ENCODE measurements around the gene TMEM212.
"Not testable (repeated sequence)": the region's sequence is repeated elsewhere in the genome, so short reads cannot be mapped to it uniquely, and the experiment has no call there.

The TMEM212 gene

GRCh38 chr3:171835116-171835515, 8.0 kb upstream of the TMEM212 start:
- peak in 1 of 2 donors; percentile 7 for DNase-seq

DNA sequence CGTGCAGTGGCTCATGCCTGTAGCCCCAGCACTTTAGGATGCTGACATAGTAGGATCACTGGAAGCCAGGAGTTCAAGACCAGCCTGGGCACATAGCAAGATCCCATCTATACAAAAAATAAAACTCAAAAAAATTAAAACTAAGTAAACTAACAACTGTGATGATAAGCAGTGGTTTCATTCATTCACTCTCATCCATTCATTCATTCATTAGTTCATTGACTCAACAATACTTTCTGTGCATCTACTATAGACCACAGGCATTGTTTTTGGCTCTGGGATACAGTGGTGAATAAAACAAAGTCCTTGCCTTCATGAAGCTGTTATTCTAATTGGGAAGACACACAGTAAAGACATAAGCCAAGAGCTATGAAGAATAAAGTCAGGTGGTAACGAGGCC, 7.5 kb upstream of the TMEM212 start:
- DNase-seq = no peak

GRCh38 chr3:171836855-171837254, 6.3 kb upstream of the TMEM212 start:
- no peak for DNase-seq

DNA sequence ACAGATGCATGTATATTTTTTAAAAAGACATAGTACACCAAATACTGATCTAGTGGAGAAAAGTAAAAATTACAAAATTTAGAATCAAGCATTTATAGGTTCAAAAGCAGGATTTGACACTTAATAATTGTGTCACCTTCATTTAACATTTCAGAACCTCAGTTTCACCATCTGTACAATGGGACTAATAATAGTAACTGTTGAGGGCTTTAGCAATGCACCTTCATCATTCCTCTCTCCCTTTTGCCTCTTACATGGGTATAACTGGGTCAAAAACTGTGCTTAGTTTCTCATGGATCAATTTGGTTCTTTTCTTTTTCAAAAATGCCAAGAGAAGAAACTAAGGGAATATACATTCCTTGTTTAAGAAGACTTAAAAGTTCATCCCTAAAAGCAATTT, 5.5 kb upstream of the TMEM212 start:
- DNase-seq = no peak

DNA sequence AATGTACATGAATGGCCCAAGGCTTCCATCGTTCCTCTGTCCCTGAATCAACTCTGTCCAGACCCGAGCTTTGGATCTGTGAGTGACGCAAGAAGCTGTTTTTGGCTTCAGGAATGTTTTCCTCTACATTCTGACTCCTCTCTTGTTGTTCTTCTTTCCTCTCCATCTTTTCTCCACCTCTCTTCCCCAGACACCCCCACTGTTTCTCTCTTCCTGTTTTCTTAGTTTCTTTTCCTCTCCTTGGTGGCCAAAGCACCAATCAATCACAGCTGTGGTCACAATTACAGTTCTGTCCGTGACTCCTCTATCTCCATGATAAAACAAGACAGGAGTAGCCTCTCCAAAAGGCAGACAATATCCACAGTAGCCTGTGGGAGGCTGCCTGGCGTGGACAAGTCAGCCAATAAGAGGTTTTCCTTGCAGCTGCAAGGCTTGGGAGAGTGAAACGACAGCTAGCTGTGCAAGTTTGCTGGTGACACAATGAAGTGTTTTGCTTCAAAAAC, 4.9 kb upstream of the TMEM212 start:
- no peak for DNase-seq

- DNase-seq = no peak
Observed at GRCh38 chr3:171839270-171839669, 3.9 kb upstream of the TMEM212 start.

DNA sequence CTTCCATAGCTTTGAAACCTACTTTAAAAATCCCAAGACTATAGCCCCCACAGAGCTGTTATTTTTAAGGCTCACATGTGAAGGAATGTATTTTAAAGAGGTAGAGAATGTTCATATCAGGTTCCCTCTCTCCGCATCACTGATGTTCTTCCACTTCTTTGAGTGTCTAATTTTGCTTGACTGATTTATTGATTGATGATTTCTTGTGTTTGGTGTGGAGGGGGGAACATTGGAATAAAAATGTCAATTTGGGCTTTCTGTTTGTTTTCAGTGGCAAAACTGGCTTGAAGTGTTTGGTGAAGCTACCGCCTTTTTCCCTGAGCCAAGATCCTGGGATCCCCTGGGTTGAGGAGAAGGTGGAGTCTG, 2.7 kb upstream of the TMEM212 start:
- no peak for DNase-seq

DNA sequence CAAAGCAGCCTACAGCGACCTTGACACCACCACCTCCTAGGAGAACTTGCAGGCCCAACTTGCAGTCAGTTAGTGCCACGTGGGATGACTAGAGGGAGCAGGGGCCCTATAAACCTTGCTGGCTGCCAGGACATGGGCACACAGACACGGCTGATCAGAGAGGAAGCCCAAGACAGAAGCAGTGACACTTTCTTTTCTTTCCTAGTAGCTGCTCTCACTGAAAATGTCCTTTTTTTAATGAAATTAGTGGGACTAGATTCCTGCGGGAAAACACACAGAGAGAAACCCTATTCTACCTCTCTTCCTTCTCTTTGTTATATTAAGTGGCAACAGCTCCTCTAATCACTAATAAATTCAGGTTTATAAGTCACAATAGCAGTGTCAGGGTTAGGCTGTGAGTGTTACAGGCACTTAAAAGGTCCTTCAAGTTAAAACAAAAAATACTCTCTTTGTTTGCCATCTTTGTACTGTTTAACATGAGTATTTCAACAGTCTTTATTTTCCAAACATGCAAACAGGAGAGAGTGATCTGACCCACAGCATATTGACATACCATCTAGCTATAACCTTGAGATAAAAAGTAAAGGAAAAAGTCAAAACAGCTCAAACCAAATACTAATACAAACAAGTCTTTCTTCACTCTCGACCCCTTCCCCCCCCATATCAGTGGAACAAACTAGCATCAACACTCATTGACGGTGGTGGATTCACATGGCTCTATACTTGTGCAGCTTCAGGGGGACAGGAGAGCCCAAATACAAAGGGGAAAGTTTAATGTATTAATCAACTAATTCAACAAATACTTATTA, 2.1 kb upstream of the TMEM212 start:
- DNase-seq = peak in 1 of 2 donors; percentile 41

- DNase-seq = no peak
Observed at GRCh38 chr3:171841620-171842000, 1.5 kb upstream of the TMEM212 start.

DNA sequence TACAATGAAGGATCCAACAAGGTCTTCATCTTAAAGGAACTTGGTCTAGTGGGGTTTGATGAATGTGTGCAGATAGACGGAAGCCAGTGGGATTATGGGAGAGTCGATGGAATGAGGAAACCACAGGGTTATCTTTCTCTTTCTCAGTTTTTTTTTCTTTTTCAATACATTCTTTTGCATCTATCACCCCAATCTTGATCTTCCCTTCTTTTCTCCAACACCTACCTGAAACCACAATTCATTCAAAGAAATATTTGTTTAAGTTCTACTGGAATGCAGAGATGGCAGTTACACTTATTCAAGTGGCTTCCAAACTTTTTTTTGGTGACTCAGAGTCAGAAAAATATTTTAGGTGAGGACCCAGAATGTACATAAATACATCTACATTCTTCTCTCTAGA, 1.7 kb downstream of the TMEM212 start:
- DNase-seq = no peak

DNA sequence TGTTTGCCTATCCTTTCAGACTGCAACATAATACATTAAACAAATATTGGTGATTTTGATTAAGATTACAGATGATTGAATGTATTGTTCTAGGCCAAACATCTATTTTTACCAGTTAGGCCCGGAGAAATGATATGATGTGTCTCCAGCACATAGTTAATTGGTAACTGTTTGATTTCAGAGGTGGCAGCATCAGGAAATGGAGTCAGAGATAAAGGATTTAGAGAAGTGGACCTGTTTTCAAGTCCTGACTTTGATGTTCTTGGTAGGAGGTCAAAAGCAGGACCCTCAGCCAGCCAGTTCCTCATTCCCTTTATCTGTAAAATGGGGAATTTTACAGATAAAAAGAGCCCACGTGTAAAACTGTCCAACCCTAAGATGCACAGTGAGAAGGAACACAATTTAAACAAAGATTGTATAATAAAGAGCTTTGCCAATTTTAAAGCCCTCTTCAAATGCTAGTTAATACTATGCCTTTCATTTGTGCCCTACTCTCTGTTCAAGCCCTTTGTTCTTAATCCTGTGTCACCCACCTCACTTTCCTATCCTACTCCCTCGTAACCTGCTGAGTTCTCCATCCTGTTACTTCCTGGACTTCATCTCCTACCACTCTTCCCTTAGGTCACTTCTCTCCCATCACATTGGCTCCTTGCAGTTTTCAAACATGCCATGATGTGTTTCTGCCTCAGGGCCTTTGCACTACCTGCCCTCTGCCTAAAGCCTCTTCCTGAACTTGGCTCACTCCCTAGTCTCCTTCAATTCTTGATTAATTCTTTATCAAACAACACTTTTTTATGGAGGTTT, 2.5 kb downstream of the TMEM212 start:
- no peak for DNase-seq

- peak in 1 of 2 donors; percentile 59 for DNase-seq
Observed at GRCh38 chr3:171846597-171846996, 3.4 kb downstream of the TMEM212 start.

- no peak for DNase-seq
Observed at GRCh38 chr3:171847133-171847532, 4.0 kb downstream of the TMEM212 start.

DNA sequence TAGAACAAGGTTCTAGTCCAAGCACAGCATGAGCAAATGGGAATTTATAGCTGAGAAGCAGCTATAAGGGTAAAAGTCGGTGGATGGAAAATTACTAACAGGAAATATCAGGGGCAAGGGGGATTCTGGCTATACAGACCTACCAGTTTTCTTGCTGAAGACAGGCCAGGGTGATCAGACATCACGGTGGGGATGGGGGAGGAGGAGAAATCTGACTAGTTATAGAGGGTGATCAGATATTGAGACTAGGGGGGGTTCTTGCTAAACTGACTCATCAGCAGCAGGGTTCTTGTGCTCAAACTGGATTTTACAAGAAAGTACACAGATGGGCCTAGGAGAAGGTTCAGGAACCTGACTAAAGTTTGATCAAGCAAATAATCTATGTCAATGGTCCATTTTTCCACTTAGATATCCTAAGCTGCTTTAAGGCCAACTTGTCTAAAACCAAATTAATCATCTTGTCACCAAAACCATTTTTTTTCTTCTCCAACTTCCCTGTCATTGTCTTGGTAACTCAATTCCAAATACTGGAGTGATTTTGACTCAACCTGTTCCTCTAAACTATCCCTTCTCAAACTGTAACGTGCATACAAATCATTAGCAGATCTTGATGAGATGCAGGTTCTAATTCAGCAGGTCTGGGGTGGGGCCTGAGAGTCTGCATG, 4.6 kb downstream of the TMEM212 start:
- DNase-seq = no peak

GRCh38 chr3:171849617-171850319, 6.6 kb downstream of the TMEM212 start:
- no peak for DNase-seq

- no peak for DNase-seq
Observed at GRCh38 chr3:171850320-171850959, 7.3 kb downstream of the TMEM212 start.

DNA sequence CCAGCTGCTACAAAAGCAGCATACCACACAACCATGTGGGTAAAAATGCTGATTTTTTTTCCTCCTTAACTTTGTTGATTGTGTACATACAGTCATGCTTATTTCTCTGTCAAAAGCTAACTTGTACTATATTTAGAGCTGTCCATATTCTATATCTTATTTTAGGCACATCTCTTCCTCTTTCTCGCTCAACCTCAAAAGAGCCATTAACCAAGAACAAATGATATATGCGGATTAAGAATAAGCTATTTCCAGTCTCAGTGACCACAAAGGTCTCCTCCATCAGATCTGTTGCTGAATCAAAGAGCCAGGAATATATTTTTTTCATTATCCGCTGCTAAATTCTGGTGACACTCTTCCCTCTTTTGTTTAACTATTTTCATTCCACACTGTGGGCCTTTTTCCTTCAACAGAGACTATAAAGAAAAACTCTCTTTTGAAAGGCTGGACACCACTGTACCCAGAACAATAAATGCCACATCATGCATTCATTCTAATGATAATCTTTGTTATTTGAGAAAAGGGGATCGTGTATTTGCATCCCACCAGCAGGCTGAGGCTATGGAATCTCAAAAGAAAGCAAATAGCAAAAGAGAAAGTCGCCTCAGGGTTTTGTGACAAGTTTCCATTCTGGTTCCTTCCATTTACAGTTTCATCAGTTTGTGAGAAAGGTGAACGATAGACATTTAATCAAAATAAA, 8.0 kb downstream of the TMEM212 start:
- DNase-seq = peak in 1 of 2 donors; percentile 64

DNA sequence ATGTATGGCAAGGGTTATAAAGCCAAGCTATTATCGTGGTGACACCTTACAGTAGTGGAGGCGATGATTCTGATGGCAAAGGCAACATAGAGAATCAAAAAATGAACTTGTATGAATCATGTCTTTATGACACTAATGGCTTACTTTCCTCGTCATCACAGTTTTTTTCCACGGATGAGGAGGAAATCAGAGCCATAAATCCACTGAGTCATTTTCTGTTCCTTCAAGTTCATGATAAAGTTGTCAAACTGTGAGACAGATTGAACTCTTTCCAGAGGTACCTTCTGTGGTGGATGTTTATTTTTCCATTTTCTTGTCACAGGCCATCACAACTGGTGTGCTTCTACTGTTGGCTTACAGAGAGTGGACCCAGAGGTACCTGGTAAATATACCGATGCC, 8.5 kb downstream of the TMEM212 start:
- peak in 1 of 2 donors; percentile 30 for DNase-seq

GRCh38 chr3:171854649-171855305, 11.6 kb downstream of the TMEM212 start:
- no peak for DNase-seq

DNA sequence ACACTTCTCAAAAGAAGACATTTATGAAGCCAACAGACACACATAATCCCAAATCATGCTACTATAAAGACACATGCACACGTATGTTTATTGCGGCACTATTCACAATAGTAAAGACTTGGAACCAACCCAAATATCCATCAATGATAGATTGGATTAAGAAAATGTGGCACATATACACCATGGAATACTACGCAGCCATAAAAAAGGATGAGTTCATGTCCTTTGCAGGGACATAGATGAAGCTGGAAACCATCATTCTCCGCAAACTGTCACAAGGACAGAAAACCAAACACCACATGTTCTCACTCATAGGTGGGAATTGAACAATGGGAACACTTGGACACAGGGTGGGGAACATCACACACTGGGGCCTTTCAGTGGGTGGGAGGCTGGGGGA, 15.6 kb downstream of the TMEM212 start:
- DNase-seq = not testable (repeated sequence)

Data from bone marrow (tissue), 2 donors.